IMR-90 (cell line): ENCODE results near the gene ZBTB3. TPM values are rescaled to one million over a fixed set of nuclear protein-coding genes. Genes with fewer than 3 reads are reported as not detected.
A peak's percentile ranks its signal among the peaks of the same experiment; 100 is the strongest.

Source experiments
- ATAC-seq: fragments of 200-7000 bp; cut with Tn5 transposase; 2 replicates; pipeline ENCODE4 v1.9.1; 2020; ENCODE audit warnings: low read depth, mild to moderate bottlenecking, moderate library complexity
- BruUV-seq: library from RNA; stranded (reverse); fragments of 400-500 nt; replicated peaks from 2 replicates; lab custom pipeline; 2021; lab: Mats Ljungman, UMichigan
- CTCF ChIA-PET: fragments of 300-600 bp; formaldehyde crosslinking; extraction: SDS; loops from one replicate; lab custom pipeline; 2021; ENCODE audit warnings: antibody characterized with exemption; lab: Yijun Ruan, JAX
- POLR2A ChIA-PET: fragments of 300-600 bp; sonication (Branson Sonifier 250); formaldehyde crosslinking; loops from one replicate; lab custom pipeline; 2022; ENCODE audit warnings: antibody characterized with exemption; ENCODE audit not compliant: unreplicated experiment; lab: Charles Lee
- DNase-seq: peaks from one replicate; pipeline ENCODE4 v3.0.0; 2013
- H2AFZ ChIP-seq: replicated peaks from 2 replicates; pipeline ENCODE3; 2013; ENCODE audit warnings: low read length, mild to moderate bottlenecking; ENCODE audit not compliant: poor library complexity
- H2AK5ac ChIP-seq: 2 replicates; pipeline ENCODE4 v1.6.1; 2013; ENCODE audit warnings: low read depth, low read length, inconsistent platforms
- H2AK9ac ChIP-seq: replicated peaks from 2 replicates; pipeline ENCODE3; 2013; ENCODE audit warnings: mild to moderate bottlenecking, low read depth, low read length, moderate library complexity; ENCODE audit not compliant: poor library complexity
- H2BK120ac ChIP-seq: 2 replicates; pipeline ENCODE4 v1.6.1; 2013; ENCODE audit warnings: low read depth, low read length, inconsistent platforms
- H2BK15ac ChIP-seq: 3 replicates; pipeline ENCODE4 v1.6.1; 2013; ENCODE audit warnings: low read depth, low read length, inconsistent platforms
- H2BK20ac ChIP-seq: 2 replicates; pipeline ENCODE4 v1.6.1; 2013; ENCODE audit warnings: low read depth, mild to moderate bottlenecking, inconsistent platforms, low read length, moderate library complexity
- H2BK5ac ChIP-seq: 2 replicates; pipeline ENCODE4 v1.6.1; 2013; ENCODE audit warnings: mild to moderate bottlenecking, low read depth, low read length, inconsistent platforms; ENCODE audit not compliant: poor library complexity, severe bottlenecking
- H3K14ac ChIP-seq: replicated peaks from 2 replicates; pipeline ENCODE4 v1.6.1; 2013; ENCODE audit warnings: low read depth, low read length, inconsistent platforms
- H3K18ac ChIP-seq: 2 replicates; pipeline ENCODE4 v1.6.1; 2013; ENCODE audit warnings: low read depth, low read length, control low read depth
- H3K23ac ChIP-seq: 2 replicates; pipeline ENCODE4 v1.6.1; 2013; ENCODE audit warnings: low read depth, low read length, inconsistent platforms
- H3K27ac ChIP-seq: 2 replicates; pipeline ENCODE4 v1.5.1; 2013; ENCODE audit warnings: mild to moderate bottlenecking, control low read depth, low read length; ENCODE audit not compliant: insufficient read depth
- H3K27me3 ChIP-seq: 2 replicates; pipeline ENCODE4 v1.6.1; 2013; ENCODE audit warnings: low read length; ENCODE audit not compliant: control insufficient read depth, insufficient read depth
- H3K36me3 ChIP-seq: 2 replicates; pipeline ENCODE4 v1.6.1; 2013; ENCODE audit warnings: low read length, mixed read lengths; ENCODE audit not compliant: control insufficient read depth, insufficient read depth
- H3K4ac ChIP-seq: 2 replicates; pipeline ENCODE4 v1.6.1; 2013; ENCODE audit warnings: low read depth, low read length, inconsistent platforms
- H3K4me1 ChIP-seq: 2 replicates; pipeline ENCODE4 v1.6.1; 2013; ENCODE audit warnings: low read length, mixed read lengths; ENCODE audit not compliant: control insufficient read depth, insufficient read depth
- H3K4me2 ChIP-seq: 2 replicates; pipeline ENCODE4 v1.6.1; 2013; ENCODE audit warnings: low read depth, mild to moderate bottlenecking, control low read depth, low read length, moderate library complexity
- H3K4me3 ChIP-seq: 2 replicates; pipeline ENCODE4 v1.5.1; 2013; ENCODE audit warnings: low read depth, mild to moderate bottlenecking, control low read depth, low read length, moderate library complexity; ENCODE audit not compliant: insufficient read depth
- H3K56ac ChIP-seq: 2 replicates; pipeline ENCODE4 v1.6.1; 2013; ENCODE audit warnings: low read length, inconsistent platforms; ENCODE audit not compliant: insufficient read depth; ENCODE audit errors: extremely low read depth
- H3K79me1 ChIP-seq, 2 experiments: 2 replicates each; pipeline ENCODE4 v1.6.1; 2013; ENCODE audit warnings: low read length in 2 of 2, inconsistent platforms in 1 of 2, low read depth in 1 of 2
- H3K9ac ChIP-seq: 2 replicates; pipeline ENCODE4 v1.6.1; 2013; ENCODE audit warnings: low read depth, low read length, control low read depth
- H3K9me1 ChIP-seq: 2 replicates; pipeline ENCODE4 v1.6.1; 2013; ENCODE audit warnings: low read length, inconsistent platforms; ENCODE audit not compliant: insufficient read depth
- H3K9me3 ChIP-seq: 2 replicates; pipeline ENCODE4 v1.6.1; 2013; ENCODE audit warnings: low read length; ENCODE audit not compliant: control insufficient read depth, insufficient read depth
- H4K20me1 ChIP-seq: 2 replicates; pipeline ENCODE4 v1.6.1; 2013; ENCODE audit warnings: low read length, inconsistent platforms; ENCODE audit not compliant: insufficient read depth
- H4K5ac ChIP-seq: 2 replicates; pipeline ENCODE4 v1.6.1; 2013; ENCODE audit warnings: mild to moderate bottlenecking, low read depth, low read length, control low read depth
- H4K8ac ChIP-seq, 2 experiments: 2 replicates each; pipeline ENCODE4 v1.6.1; 2013; ENCODE audit warnings: low read depth in 2 of 2, low read length in 2 of 2, control low read depth in 1 of 2, inconsistent platforms in 1 of 2
- H4K91ac ChIP-seq: 2 replicates; pipeline ENCODE4 v1.6.1; 2013; ENCODE audit warnings: low read depth, low read length, inconsistent platforms; ENCODE audit not compliant: insufficient read depth
- CEBPB ChIP-seq: IDR thresholded peaks from 2 replicates; pipeline ENCODE4 v1.6.1; 2012; ENCODE audit warnings: low read depth, low read length, improper control_type of control experiment
- MAFK ChIP-seq: IDR thresholded peaks from 2 replicates; pipeline ENCODE4 v1.6.1; 2012; ENCODE audit warnings: low read depth, low read length, improper control_type of control experiment
- MAZ ChIP-seq: IDR thresholded peaks from 2 replicates; pipeline ENCODE4 v1.6.1; 2012; ENCODE audit warnings: low read depth, mild to moderate bottlenecking, low read length, improper control_type of control experiment, moderate library complexity, borderline replicate concordance
- MXI1 ChIP-seq: IDR thresholded peaks from 2 replicates; pipeline ENCODE4 v1.6.1; 2012; ENCODE audit warnings: low read depth, mild to moderate bottlenecking, low read length, moderate library complexity, borderline replicate concordance
- NFE2L2 ChIP-seq: fragments of 150-350 bp; IDR thresholded peaks from 2 replicates; pipeline ENCODE4 v1.6.1; 2016; ENCODE audit warnings: low read depth, mild to moderate bottlenecking, low read length
- POLR2A ChIP-seq: IDR thresholded peaks from 2 replicates; pipeline ENCODE4 v1.6.1; 2012; ENCODE audit warnings: mild to moderate bottlenecking, low read depth, low read length
- RCOR1 ChIP-seq: IDR thresholded peaks from 2 replicates; pipeline ENCODE4 v1.6.1; 2012; ENCODE audit warnings: mild to moderate bottlenecking, low read length, improper control_type of control experiment; ENCODE audit not compliant: insufficient replicate concordance
- WGBS, 2 experiments: methylation state at CpG; one replicate each; pipeline versions ENCODE4 v1.1.5 to v1.1.7; 2013; ENCODE audit warnings: missing lambda C conversion rate in 2 of 2; ENCODE audit not compliant: insufficient read length in 1 of 2; ENCODE audit errors: extremely low coverage in 2 of 2; 5-methylcytosine and 5-hydroxymethylcytosine counted together
- dilution Hi-C: fragments of 300-500 bp; cut with HindIII; formaldehyde crosslinking; loops from one replicate; pipeline ENCODE4 v1.14.3; 2018; ENCODE audit warnings: low sequenced_read_pairs; ENCODE audit not compliant: unreplicated experiment
- in situ Hi-C: fragments of 300-500 bp; cut with MboI; formaldehyde crosslinking; loops from 3 replicates; pipeline ENCODE4 v1.14.3; 2019; ENCODE audit warnings: low sequenced_read_pairs, inconsistent platforms, mixed read lengths
- intact Hi-C: fragments of 100-400 bp; cut with micrococcal nuclease; formaldehyde crosslinking; loops from 2 replicates; pipeline ENCODE4 v1.10.0; 2022
- polyA plus RNA-seq, 3 experiments: library from polyadenylated mRNA; depleted of rRNA; stranded (reverse); fragments of >200 nt; gene quantifications; 2 replicates each; pipeline ENCODE4 v1.2.3, GENCODE V29; 2012; ENCODE audit warnings: low replicate concordance in 1 of 3
- total RNA-seq: library from RNA; depleted of rRNA; stranded (reverse); fragments of >200 nt; gene quantifications from 2 replicates; pipeline ENCODE4 v1.2.3, GENCODE V29; 2012
- TF ChIP-seq, protein P1 (sequence below): fragments of 150-350 bp; IDR thresholded peaks from 2 replicates; pipeline ENCODE4 v1.6.1; 2017; ENCODE audit warnings: mild to moderate bottlenecking, antibody characterized with exemption, low read length, low read depth

ZBTB3 gene
- total and polyA plus RNA-seq, 2 of the 4 experiments (the other 2 are of a cell fraction) = 3.4 to 8.1 TPM

DNA sequence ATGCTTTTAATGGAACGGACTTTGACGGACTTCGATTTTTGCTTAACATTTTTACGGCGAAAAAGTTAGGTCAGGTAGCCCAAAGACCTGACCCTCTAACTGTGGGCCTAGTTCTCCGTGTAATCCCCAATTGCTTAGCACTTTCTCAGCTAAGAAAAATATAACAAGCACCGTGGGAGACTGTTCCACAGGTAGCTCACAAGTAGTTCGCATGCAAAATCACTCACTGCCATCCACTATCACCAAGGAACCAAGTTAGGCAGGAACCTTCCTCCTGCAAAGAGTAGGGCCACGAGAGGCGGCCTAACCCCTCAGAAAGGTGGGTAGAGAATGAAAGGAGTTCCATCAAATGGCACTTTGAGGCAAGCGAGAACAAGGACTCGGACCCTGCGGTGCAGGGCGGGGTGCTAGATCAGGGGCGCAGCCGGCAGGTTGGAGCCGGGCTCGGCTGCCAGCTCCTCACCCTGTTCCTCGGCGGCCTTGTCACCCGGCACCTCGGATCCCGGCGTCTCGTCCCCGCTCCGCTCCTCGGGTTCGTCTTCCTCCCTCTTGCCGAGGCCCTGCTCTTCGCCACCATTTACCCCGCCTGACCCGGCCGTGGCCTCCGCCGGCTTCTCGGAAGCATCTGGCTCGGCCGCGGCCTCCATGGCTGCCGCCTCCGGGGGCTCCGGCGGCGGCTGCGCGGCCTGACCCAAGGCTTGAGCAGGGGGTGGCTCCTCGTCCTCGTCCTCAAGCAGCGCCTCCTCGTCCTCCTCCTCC is 27.6 kb downstream of the ZBTB3 start:
- no TSS peak for BruUV-seq
- Histone ChIP-seq H3K9me3 (no peaks in the 10 kb centered on the region), H3K4me1 (peaks cover 6% of the 10 kb centered on the region), H3K4ac (peak overlapping the region; percentile 69), H3K9me1 (peaks cover 4% of the 10 kb centered on the region; the same call in 1 of the 2 replicates), H2AK9ac (peak overlapping the region; percentile 76), H2BK20ac (no peak overlapping the region), H4K5ac (no peak overlapping the region), H2BK120ac (no peak overlapping the region), H3K9ac (peak overlapping the region; percentile 87), H4K8ac (peak overlapping the region in 1 of 2 experiments; percentile 31; a peak in 2 of 4 replicates), H3K4me3 (peak overlapping the region; percentile 85), H2AK5ac (peak overlapping the region; percentile 61), H2AFZ (peak overlapping the region; percentile 92), H3K27ac (peak overlapping the region; percentile 96), H3K56ac (peak overlapping the region; percentile 79), H2BK15ac (no peak overlapping the region), H3K79me1 (peaks cover 21 to 38% of the 10 kb centered on the region in 2 experiments), H3K36me3 (peaks cover 22% of the 10 kb centered on the region), H4K91ac (peak overlapping the region; percentile 52), H4K20me1 (peaks cover 48% of the 10 kb centered on the region), H3K18ac (no peak overlapping the region), H3K27me3 (no peaks in the 10 kb centered on the region), H3K23ac (peak overlapping the region; percentile 88), H2BK5ac (peak overlapping the region; percentile 97), H3K14ac (peak overlapping the region; percentile 82), H3K4me2 (peak overlapping the region; percentile 99)
- TF ChIP-seq CEBPB (no peak), NFE2L2 (no peak), MAFK (no peak), RCOR1 (no peak), POLR2A (no peak), MAZ (no peak), MXI1 (no peak)
- TF ChIP-seq, protein P1, sequence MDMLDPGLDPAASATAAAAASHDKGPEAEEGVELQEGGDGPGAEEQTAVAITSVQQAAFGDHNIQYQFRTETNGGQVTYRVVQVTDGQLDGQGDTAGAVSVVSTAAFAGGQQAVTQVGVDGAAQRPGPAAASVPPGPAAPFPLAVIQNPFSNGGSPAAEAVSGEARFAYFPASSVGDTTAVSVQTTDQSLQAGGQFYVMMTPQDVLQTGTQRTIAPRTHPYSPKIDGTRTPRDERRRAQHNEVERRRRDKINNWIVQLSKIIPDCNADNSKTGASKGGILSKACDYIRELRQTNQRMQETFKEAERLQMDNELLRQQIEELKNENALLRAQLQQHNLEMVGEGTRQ = no peak
- no peak for DNase-seq
- intact Hi-C loops (loop anchor here (5.0 kb wide), 2 partner anchors 36 to 136 kb away; partner anchors contain the start of gene POLR2G), dilution Hi-C loops (no loop called here), in situ Hi-C loops (no loop called here)
- WGBS, 2 experiments = 1% methylated on average over 32 of the region's 51 CpGs; no CpG with 5 or more reads in 1 of the 2 experiments
- no peak for ATAC-seq
- CTCF ChIA-PET = no interaction called here
- POLR2A ChIA-PET = interaction anchor here (1.0 to 1.2 kb wide), 2 partner anchors 20 to 27 kb away, joined by 6 to 11 read pairs; partner anchors contain the start of gene ZBTB3
